NCI-H2107 treated with DMSO at 0.1 percent for 48 hours (cell line): ENCODE data around the gene RCCD1.
"Not testable (repeated sequence)": the region's sequence is repeated elsewhere in the genome, so short reads cannot be mapped to it uniquely, and the experiment has no call there.

Experiments
- DNase-seq: peaks from one replicate; lab custom pipeline; 2025; ENCODE audit not compliant: unreplicated experiment; lab: John Stamatoyannopoulos, UW

The RCCD1 gene, protein sequence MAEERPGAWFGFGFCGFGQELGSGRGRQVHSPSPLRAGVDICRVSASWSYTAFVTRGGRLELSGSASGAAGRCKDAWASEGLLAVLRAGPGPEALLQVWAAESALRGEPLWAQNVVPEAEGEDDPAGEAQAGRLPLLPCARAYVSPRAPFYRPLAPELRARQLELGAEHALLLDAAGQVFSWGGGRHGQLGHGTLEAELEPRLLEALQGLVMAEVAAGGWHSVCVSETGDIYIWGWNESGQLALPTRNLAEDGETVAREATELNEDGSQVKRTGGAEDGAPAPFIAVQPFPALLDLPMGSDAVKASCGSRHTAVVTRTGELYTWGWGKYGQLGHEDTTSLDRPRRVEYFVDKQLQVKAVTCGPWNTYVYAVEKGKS

DNA sequence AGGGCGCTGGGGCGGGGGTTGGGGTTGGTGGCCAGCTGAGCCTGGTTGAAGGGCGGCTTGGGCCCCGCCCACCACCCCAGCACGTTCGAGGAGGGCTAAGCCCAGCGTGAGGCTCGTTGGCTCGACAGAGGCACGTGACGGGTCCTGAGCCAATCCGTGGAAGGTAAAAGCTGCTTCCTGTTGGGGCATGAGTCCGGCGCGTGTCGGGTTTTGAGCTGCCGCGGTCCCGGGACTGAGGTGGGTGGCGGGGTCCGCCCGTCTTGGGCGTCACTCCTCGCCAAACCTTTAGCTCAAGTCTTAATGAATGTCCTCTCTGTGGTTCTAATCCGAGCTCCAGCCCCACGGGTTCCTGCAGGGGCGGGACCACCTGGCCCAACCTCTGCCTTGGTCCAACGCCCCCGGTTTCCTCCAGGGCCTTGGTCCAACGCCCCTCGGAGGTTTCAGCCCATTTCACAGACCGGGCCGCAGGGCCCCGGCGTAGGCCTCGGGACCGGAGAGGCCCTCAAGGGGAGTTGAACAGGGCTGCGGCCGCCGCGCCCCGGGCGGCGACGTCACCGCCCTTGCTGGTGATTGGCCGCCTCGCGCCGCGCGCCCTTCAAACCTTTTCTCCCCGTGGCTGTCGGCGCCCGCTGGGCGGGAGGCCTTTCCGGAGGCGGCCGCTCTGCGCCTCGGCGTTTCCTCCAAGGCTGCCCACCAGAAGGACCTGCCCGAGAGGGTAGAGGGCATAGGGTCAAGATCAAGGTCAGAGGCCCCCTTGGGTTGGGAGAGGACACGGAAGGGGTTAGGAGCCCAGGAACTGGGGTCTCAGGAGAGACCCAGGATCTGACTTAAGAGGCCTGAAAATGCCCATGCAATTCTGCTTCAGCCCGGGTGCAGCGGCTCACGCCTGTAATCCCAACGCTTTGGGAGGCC is at the start of gene RCCD1:
Gene RCCD1 (plus strand): TSS at position 173 of the 912 bp plus-strand sequence. CDS start 1,851 bp downstream, outside the sequence.
- DNase-seq: no peak

DNA sequence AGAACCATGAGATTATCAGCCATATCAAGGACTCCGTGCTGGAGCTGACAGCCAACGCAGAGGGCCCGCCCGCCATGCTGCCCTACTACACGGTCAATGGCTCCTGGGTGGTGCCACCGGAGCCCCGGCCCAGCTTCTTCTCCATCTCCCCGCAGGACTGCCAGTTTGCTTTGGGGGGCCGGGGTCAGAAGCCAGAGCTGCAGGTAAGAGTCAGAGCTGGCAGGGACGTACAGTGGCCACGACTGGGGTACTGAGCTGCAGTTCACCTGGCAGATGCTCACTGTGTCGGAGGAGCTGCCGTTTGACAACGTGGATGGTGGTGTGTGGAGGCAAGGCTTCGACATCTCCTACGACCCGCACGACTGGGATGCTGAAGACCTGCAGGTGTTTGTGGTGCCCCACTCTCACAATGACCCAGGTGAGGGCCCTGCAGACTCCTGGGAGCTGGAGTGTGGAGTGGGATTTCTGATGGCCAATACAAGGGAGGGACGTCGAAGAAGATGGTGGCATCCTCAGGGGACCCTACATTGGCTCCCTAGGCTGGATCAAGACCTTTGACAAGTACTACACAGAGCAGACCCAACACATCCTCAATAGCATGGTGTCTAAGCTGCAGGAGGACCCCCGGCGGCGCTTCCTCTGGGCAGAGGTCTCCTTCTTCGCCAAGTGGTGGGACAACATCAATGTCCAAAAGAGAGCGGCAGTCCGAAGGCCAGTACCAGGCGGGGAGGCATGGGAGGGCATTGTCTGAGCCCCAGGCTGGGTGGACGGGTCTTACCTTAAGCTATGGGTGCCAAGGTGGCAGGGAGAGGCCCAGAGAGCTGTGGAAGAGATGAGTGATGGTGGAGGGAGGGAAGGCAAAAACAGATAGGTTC is 49.1 kb upstream of the RCCD1 start:
- no peak for DNase-seq

DNA sequence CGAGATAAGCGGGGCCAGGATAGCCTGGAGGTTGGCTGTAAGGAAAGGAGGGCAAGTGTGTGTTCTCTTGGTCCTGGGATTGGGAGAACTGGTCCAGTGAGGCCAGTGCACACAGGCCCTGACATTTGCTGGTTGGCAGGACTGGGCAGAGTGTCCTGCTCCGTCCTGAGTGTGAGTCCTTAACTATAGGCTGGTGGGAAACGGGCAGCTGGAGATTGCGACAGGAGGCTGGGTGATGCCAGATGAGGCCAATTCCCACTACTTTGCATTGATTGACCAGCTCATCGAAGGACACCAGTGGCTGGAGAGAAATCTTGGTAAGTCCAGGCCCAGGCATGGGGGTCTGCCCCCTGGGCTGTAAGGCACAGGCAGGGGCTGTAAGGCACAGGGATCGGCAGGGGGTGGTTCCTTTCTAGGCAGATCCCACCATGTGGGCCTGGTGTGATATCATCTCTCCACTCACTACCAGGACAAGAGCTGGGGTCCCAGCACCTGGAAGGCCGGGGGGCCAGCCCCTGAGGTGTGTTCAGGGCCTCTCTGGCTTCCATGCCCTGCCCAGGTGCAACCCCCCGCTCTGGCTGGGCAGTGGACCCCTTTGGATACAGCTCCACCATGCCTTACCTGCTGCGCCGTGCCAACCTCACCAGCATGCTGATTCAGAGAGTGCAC is 48.4 kb upstream of the RCCD1 start:
- DNase-seq: no peak

DNA sequence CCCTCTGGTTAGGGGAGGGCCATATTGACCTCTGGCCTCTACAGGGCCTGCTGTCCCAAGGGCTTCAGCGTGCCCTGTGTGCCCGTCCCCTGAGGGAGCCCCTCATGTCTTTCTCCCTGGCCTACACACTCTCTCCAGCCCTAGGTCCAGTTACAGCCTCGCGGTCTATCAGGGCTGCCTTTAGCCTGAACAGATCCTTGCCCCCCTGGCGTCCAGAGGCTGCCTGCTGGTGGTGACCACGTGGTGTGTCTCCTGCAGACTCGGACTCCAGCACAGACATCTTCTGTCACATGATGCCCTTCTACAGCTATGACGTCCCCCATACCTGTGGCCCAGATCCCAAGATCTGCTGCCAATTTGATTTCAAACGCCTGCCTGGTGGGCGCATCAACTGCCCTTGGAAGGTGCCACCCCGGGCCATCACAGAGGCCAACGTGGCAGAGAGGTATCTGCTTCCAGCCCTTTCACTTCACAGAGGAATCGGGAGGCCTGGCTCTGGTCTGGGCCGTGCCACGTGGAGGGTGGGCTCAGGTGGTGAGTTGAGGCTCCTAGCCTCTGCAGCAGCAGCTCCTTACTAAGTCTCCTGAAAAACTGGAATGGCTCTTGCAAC is 47.5 kb upstream of the RCCD1 start:
- no peak for DNase-seq

DNA sequence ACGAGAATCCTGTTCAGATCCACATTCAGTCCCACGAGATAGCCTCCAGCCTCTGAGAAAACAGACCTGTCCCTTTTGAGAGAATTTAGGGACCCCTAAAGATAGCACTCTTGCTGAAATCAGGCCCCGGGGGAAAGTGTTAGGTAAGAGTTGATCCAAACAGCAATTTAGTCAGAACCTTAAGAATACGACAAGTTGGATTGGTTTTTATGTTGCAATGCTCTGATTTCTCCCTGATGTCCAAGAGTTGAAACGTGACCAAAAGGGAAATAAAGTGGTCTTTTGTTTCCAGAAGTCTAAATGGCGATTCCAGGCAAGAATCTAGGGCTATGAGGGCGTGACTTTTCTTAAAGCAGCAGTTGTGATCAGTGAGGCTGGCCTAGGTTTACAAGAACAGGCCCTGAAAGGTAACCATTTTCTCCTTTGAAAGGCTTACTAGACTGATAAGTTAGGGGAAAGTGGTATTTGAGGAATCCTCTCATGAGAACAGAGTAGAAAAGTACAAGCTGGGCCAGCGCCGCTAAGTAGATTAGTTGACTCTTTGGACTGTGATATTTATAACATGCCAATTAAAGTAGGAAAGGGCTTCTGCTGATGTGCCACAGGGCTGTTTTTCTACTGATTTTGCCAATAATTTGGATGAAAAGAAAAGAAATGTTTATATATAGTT is 46.7 kb upstream of the RCCD1 start:
- DNase-seq: no peak

DNA sequence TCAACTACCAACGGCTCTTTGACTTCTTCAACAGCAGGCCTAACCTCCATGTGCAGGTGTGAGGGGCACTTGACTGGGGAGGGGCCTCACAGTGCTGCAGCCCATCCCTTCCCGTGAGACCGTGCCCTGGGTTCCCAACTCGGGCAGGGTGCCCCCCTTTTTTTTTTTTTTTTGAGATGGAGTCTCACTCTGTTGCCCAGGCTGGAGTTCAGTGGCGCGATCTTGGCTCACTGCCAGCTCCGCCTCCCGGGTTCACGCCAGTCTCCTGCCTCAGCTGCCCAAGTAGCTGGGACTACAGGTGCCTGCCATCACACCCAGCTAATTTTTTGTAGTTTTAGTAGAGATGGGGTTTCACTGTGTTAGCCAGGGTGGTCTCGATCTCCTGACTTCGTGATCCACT is 45.2 kb upstream of the RCCD1 start:
- not testable (repeated sequence) for DNase-seq

DNA sequence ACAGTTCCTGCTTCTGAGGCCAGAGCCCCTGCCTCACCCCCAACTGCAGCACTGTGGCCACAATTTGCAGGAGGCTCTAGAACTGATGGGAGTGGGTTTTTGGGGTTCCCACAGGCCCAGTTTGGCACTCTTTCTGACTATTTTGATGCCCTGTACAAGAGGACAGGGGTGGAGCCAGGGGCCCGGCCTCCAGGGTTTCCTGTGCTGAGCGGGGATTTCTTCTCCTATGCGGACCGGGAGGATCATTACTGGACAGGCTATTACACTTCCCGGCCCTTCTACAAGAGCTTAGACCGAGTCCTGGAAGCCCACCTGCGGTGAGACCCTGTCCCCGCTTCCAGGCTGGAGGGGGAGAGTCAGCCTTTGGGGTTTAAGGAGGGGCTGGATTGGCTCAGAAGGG is 44.7 kb upstream of the RCCD1 start:
- DNase-seq: no peak

DNA sequence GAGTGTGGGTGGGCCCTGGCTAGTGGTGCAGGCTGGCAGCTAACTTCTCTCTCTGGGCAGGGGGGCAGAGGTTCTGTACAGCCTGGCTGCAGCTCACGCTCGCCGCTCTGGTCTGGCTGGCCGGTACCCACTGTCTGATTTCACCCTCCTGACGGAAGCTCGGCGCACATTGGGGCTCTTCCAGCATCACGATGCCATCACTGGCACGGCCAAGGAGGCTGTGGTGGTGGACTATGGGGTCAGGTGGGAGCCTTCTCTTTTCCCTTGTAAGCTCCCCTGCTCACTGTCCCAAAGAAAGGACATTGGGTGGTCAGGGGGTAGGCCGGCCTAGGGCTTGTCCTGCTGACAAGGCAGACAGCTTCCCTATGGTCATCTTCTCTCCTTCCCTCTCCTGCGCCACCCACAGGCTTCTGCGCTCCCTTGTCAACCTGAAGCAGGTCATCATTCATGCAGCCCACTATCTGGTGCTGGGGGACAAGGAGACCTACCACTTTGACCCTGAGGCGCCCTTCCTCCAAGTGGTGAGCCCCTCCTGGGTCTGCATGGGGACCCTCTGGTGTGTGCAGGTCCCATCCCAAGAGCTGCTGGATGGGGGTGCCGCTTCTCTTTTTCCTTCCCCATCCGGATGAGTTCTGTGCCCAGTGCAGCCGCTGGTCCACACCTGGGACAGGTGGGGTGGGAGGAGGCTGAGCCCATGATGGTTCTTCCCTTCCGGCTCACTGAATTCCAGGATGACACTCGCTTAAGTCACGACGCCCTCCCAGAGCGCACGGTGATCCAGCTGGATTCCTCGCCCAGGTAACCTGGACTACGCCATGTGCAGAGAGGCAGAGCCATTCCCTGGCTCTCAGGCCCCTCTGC is 44.0 kb upstream of the RCCD1 start:
- no peak for DNase-seq

DNA sequence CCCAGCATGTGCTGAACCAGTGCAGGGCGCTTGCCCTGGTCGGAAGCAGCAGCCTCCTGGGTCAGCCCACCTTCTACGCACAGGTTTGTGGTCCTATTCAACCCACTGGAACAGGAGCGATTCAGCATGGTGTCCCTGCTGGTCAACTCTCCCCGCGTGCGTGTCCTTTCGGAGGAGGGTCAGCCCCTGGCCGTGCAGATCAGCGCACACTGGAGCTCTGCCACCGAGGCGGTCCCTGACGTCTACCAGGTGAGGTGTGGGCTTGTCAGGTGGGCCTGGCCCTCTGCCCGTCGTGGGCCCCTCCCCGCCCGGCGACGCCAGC is 43.4 kb upstream of the RCCD1 start:
- no peak for DNase-seq

DNA sequence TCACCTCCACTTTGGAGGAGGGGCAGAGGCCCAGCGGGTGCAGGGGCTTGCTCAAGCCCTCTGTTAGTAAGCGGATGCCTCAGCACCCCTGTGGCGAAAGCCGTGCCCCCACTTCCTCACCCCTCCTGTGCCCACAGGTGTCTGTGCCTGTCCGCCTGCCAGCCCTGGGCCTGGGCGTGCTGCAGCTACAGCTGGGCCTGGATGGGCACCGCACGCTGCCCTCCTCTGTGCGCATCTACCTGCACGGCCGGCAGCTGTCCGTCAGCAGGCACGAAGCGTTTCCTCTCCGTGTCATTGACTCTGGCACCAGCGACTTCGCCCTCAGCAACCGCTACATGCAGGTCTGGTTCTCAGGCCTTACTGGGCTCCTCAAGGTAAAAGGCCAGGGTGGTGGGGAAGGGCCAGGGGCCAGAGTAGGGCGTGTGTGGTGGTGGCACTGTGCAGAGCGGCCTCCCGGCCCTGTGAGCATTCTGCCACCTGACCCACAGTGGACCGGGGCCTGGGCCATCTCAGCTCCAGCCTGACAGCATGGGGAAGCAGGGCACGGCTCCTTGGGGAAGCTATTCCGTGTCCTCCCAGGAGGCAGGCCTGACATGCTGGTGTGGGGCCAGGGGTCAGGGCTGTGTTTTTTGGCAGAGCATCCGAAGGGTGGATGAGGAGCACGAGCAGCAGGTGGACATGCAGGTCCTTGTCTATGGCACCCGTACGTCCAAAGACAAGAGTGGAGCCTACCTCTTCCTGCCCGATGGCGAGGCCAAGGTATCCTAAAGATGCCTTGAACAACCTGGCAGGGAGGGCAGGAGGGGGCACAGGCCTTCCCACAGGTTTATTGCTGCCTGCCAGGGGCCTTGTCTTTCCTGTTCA is 42.5 kb upstream of the RCCD1 start:
- DNase-seq: no peak

DNA sequence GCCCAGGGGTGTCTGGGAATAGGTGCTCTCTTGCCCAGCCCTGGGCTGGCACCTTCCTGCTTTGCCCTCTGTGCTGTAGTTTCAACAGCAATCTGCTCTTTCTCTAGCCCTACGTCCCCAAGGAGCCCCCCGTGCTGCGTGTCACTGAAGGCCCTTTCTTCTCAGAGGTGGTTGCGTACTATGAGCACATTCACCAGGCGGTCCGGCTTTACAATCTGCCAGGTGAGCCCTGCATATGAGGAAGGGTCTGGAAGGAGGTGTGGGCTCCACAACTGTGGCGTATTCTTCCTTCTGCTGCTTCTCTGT is 42.0 kb upstream of the RCCD1 start:
- no peak for DNase-seq

DNA sequence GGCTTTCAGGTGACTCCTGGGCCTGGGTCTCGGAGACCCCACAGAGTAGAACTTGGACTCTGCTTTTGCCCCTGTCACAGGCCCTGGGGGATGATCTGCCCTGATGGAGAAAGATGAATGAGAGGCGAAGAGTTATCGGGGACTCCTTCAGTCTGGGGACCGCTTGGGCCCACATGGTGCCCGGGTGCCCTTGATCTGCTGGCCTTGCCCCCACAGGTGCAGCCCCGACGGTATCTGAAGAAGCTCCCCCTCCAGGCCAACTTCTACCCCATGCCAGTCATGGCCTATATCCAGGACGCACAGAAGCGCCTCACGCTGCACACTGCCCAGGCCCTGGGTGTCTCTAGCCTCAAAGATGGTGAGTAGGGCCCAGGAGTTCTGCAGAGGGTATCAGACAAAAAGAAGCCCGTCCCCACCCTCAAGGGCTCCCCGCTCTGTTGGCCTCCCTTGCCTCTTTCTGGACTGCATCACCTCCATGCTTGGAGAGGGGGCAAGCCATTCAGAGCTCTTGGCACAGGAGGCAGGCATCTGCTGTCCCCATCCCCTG is 41.2 kb upstream of the RCCD1 start:
- DNase-seq: no peak

DNA sequence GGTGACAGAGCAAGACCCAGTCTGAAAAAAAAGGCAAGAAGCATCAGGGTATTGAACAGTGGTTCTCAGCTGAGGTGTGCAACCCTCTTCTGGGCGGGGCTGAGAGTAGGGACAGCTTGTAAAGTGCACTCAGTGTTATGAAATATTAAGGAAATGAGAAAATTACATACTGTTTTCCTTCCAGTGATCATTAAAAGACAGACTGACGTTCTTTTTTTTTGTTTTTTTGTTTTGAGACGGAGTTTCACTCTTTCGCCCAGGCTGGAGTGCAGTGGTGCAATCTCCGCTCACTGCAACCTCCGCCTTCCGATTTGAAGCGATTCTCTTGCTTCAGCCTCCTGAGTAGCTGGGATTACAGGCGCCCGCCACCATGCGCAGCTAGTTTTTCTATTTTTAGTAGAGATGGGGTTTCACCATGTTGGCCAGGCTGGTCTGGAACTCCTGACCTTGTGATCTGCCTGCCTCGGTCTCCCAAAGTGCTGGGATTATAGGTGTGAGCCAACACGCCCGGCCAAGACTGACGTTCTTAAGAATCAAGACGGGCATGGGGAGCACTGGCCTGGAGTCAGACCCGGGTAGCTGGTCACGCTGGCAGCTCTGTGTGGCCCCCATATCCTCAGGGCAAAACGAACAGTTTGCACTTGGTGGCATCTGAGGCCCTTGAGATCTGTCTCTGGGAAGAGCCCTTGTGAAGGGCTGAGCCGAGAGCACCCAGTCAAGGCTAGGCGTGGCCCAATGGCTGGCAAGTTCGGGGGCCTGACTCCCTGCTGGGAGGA is 40.2 kb upstream of the RCCD1 start:
- DNase-seq: no peak

DNA sequence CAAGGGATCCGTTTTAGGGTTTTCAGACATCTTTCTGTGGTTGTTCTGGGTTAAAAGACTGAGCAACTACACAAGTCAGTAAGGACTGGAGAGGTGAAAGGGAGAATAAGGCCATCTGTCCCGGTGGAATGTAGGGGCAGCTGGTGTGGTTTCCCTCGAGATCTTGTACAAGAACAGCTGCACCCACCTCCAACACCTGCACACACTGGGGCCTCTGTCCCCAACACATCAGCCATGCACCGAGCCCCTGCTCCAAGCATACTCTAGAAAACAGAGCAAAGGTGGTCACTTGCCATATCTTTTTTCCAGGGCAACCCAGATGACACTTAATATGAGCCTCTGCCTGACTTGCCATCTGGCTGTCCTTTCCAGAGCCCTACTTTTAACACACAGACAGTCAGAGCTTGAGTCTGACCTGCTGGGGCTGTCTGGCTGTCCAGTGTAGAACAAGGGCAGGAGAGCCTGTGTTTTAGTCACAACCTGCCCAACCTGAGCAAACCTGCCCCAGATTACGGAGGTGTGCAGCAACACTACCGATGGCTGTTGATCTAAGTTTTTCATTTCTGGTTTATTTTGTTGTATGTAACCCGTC is 39.4 kb upstream of the RCCD1 start:
- no peak for DNase-seq

DNA sequence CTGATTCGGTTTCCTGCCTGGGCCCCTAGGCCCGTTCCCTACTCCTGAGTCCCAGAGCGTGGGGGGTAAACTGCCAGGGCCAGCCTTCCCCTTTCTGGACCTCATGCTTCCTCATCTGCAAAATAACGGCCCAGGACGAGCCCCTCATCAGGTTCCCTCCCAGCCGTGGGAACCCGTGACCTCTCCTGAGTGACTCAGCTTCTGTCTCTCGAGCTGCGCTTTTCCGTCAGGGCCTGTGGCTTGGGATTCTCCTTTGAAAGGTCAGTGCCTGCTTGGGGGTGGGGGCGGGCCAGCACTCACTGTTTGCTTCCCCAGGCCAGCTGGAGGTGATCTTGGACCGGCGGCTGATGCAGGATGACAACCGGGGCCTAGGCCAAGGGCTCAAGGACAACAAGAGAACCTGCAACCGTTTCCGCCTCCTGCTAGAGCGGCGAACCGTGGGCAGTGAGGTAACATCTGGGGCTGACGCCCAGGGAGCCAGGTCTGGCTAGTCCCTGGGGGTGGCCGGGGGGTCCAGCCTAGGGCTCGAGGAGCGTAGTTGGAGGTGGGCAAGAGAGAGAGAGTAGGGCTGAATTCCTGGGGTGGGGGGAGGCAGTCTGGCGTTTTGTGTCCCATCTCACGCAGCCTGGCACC is 38.8 kb upstream of the RCCD1 start:
- DNase-seq: no peak

DNA sequence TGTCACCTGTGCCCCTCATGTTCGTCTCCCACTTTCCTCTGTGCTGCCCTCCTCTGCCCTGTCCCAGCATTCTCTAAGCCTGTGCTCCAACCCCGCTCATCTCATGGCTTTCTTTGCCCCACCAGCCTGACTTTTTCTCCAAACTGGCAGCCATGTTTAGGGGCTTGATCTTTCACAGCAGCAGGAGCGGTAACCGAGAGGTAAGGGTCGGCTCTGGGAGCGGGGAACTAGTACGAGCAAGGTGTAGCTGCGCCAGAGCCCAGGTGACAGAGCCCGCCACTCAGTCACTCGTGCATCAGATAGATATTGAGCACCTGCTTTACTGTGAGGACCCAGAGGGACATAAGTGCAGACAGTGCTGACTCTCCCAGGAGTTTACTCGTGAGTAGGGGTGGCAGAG is 38.2 kb upstream of the RCCD1 start:
- DNase-seq: no peak
